HG03457 (cell line): ENCODE results near the gene EPS8L2.

Experiments used
- ATAC-seq: cut with Tn5 transposase; IDR thresholded peaks from one replicate; pipeline ENCODE4 v1.9.1; 2021; ENCODE audit warnings: moderate number of reproducible peaks; ENCODE audit not compliant: unreplicated experiment

The EPS8L2 gene

GRCh38 chr11:703506-703905, 2.5 kb upstream of the EPS8L2 start:
- ATAC-seq: no peak

- ATAC-seq: no peak
Observed at GRCh38 chr11:704228-704674, 1.8 kb upstream of the EPS8L2 start.

- ATAC-seq: no peak
Observed at GRCh38 chr11:704781-705645, 1.0 kb upstream of the EPS8L2 start.

GRCh38 chr11:706439-706956, 467 bp downstream of the EPS8L2 start:
- no peak for ATAC-seq

GRCh38 chr11:706957-707816, 1.2 kb downstream of the EPS8L2 start:
- ATAC-seq: no peak

GRCh38 chr11:707817-708420, 1.9 kb downstream of the EPS8L2 start:
- ATAC-seq: no peak

GRCh38 chr11:708511-708910, 2.5 kb downstream of the EPS8L2 start:
- no peak for ATAC-seq

- no peak for ATAC-seq
Observed at GRCh38 chr11:709109-709997, 3.3 kb downstream of the EPS8L2 start.

GRCh38 chr11:714436-714835, 8.4 kb downstream of the EPS8L2 start:
- no peak for ATAC-seq

- no peak for ATAC-seq
Observed at GRCh38 chr11:719214-720016, 13.4 kb downstream of the EPS8L2 start.

GRCh38 chr11:720017-720641, 14.1 kb downstream of the EPS8L2 start:
- no peak for ATAC-seq

- ATAC-seq: no peak
Observed at GRCh38 chr11:720642-721246, 14.7 kb downstream of the EPS8L2 start.

GRCh38 chr11:721247-721740, 15.3 kb downstream of the EPS8L2 start:
- ATAC-seq: no peak

GRCh38 chr11:721741-722345, 15.8 kb downstream of the EPS8L2 start:
- no peak for ATAC-seq

- ATAC-seq: no peak
Observed at GRCh38 chr11:722346-722811, 16.3 kb downstream of the EPS8L2 start.

GRCh38 chr11:723120-723883, 17.3 kb downstream of the EPS8L2 start:
- no peak for ATAC-seq
